Testis (tissue), 2 donors: Measurements from ENCODE around the gene SLIT3.

ENCODE experiments used
- CTCF ChIP-seq, 3 experiments: fragments of 450-650 bp in 2 of 3; fragments of 200-600 bp in 1 of 3; sonication (generic) in 1 of 3; IDR thresholded peaks; one replicate each; pipeline ENCODE4 v1.5.1; 2016 to 2019; ENCODE audit warnings: antibody characterized with exemption in 3 of 3, mild to moderate bottlenecking in 2 of 3, moderate library complexity in 1 of 3
- POLR2A ChIP-seq: fragments of 450-650 bp; IDR thresholded peaks from one replicate; pipeline ENCODE4 v1.6.1; 2017; ENCODE audit warnings: antibody characterized with exemption, mild to moderate bottlenecking, moderate library complexity

- TF ChIP-seq CTCF (IDR thresholded peaks at IDR 0.05) (no peak), POLR2A (no peak)
Measured at GRCh38 chr5:169258372-169259000, 42.5 kb downstream of the SLIT3 start.
